Keratinocyte (primary cell): ENCODE data around the gene UBA6. TPM values are rescaled to one million over a fixed set of nuclear protein-coding genes. Genes with fewer than 3 reads are reported as not detected.

Source experiments
- DNase-seq: peaks from one replicate; pipeline ENCODE4 v3.0.0-alpha.2; 2011; ENCODE audit warnings: low read depth, missing footprints, low spot score
- FAIRE-seq: peaks from 2 replicates; lab custom pipeline; 2011; peaks lifted over from hg19 to GRCh38; lab: Jason Lieb, UNC
- H2AFZ ChIP-seq: 2 replicates; pipeline ENCODE4 v1.6.0; 2012; ENCODE audit warnings: low read length, control low read depth, inconsistent platforms; ENCODE audit not compliant: control insufficient read depth
- H3K27ac ChIP-seq: 2 replicates; pipeline ENCODE4 v1.5.1; 2011; ENCODE audit warnings: low read length; ENCODE audit not compliant: control insufficient read depth, insufficient read depth
- H3K27me3 ChIP-seq: 3 replicates; pipeline ENCODE4 v1.6.0; 2011; ENCODE audit warnings: low read length; ENCODE audit not compliant: control insufficient read depth, insufficient read depth; ENCODE audit errors: extremely low read depth
- H3K36me3 ChIP-seq, 2 experiments: 2 replicates in 1 of 2; 3 replicates in 1 of 2; pipeline ENCODE4 v1.5.1; 2011; ENCODE audit warnings: low read length in 2 of 2, mild to moderate bottlenecking in 1 of 2; ENCODE audit not compliant: control insufficient read depth in 2 of 2, insufficient read depth in 2 of 2; ENCODE audit errors: extremely low read depth in 1 of 2
- H3K4me1 ChIP-seq: 3 replicates; pipeline ENCODE4 v1.5.1; 2011; ENCODE audit warnings: low read length; ENCODE audit not compliant: control insufficient read depth, insufficient read depth; ENCODE audit errors: extremely low read depth
- H3K4me2 ChIP-seq: 3 replicates; pipeline ENCODE4 v1.6.0; 2011; ENCODE audit warnings: low read depth, low read length; ENCODE audit not compliant: control insufficient read depth, insufficient read depth; ENCODE audit errors: extremely low read depth
- H3K4me3 ChIP-seq, 3 experiments: fragments of 200-600 bp in 1 of 3; sonication (generic) in 1 of 3; 2 replicates in 2 of 3; 3 replicates in 1 of 3; pipeline ENCODE4 v1.5.1; 2011 to 2016; ENCODE audit warnings: low read length in 3 of 3, mild to moderate bottlenecking in 3 of 3, control low read depth in 2 of 3, inconsistent platforms in 1 of 3, low read depth in 1 of 3, mixed read lengths in 1 of 3, mixed run types in 1 of 3, moderate library complexity in 1 of 3; ENCODE audit not compliant: control insufficient read depth in 2 of 3, insufficient read depth in 2 of 3; ENCODE audit errors: extremely low read depth in 1 of 3
- H3K79me2 ChIP-seq: 2 replicates; pipeline ENCODE4 v1.6.0; 2012; ENCODE audit warnings: low read length; ENCODE audit not compliant: control insufficient read depth, insufficient read depth
- H3K9ac ChIP-seq: 3 replicates; pipeline ENCODE4 v1.6.0; 2011; ENCODE audit warnings: low read length; ENCODE audit not compliant: control insufficient read depth, insufficient read depth; ENCODE audit errors: extremely low read depth
- H3K9me1 ChIP-seq: 3 replicates; pipeline ENCODE4 v1.6.0; 2011; ENCODE audit warnings: low read length; ENCODE audit not compliant: control insufficient read depth, insufficient read depth; ENCODE audit errors: extremely low read depth
- H3K9me3 ChIP-seq: 2 replicates; pipeline ENCODE4 v1.5.1; 2012; ENCODE audit warnings: low read depth, low read length; ENCODE audit not compliant: control insufficient read depth
- H4K20me1 ChIP-seq: 3 replicates; pipeline ENCODE4 v1.6.0; 2011; ENCODE audit warnings: low read length; ENCODE audit not compliant: control insufficient read depth, insufficient read depth; ENCODE audit errors: extremely low read depth
- EZH2 ChIP-seq: IDR thresholded peaks from one replicate; pipeline ENCODE4 v1.6.1; 2012; ENCODE audit warnings: inconsistent platforms, mild to moderate bottlenecking, low read length, moderate library complexity
- dilution Hi-C: fragments of 300-500 bp; cut with MboI; formaldehyde crosslinking; loops from one replicate; pipeline ENCODE4 v1.7.0; 2020; ENCODE audit warnings: low sequenced_read_pairs; ENCODE audit not compliant: extremely low pct_ligation_motif_present
- polyA plus RNA-seq, 5 experiments: library from polyadenylated mRNA; depleted of rRNA in 3 of 5; stranded (reverse) in 3 of 5; stranded (forward) in 1 of 5; unstranded in 1 of 5; fragments of >200 nt; gene quantifications; 1 replicate in 1 of 5; 2 replicates in 3 of 5; 3 replicates in 1 of 5; pipeline versions ENCODE4 v1.2.1 to v1.2.3, GENCODE V29; 2011 to 2012; ENCODE audit warnings: missing spikeins in 2 of 5, low read depth in 1 of 5, low replicate concordance in 1 of 5
- TF ChIP-seq, protein P1 (sequence below), 3 experiments: IDR thresholded peaks in 1 of 3; conservative IDR thresholded peaks in 1 of 3; optimal IDR thresholded peaks in 1 of 3; 2 replicates in 2 of 3; 3 replicates in 1 of 3; pipeline versions ENCODE3 to v1.5.1; 2011; ENCODE audit warnings: low read length in 3 of 3, mild to moderate bottlenecking in 3 of 3, moderate library complexity in 2 of 3, control low read depth in 1 of 3, inconsistent platforms in 1 of 3; ENCODE audit not compliant: insufficient read depth in 2 of 3; ENCODE audit errors: extremely low read depth in 1 of 3

UBA6 gene
- polyA plus RNA-seq, 1 donor (not counting 4 experiments of a cell fraction or from before 2014, with no cell fraction given) = 221 TPM

DNA sequence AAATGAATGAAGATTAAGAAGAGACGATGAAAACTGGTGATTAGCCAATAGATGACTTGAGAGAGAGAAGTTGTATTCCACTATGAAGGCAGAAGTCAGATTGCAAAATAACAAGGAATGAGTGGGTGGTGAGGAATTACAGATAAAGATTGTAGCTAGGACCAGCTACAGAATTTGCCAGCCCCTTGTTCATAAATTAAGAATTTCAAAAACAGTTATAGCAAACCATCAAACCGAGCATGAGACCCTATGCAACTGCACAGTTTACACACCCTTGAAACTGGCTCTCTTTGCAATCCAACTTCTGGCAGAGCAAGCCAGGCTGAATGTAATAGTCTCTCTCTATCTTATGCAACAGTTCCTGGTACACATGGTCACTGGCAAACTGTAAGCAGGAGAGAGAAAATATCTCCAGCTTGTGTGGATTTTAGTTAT is 107.2 kb downstream of the UBA6 start:
- no peaks in the 10 kb centered on the region for H3K9me1 ChIP-seq
- H3K4me1 ChIP-seq = no peaks in the 10 kb centered on the region
- no peaks in the 10 kb centered on the region for H3K79me2 ChIP-seq
- no peaks in the 10 kb centered on the region for H3K36me3 ChIP-seq
- no peak overlapping the region for H3K27ac ChIP-seq
- no peak for FAIRE-seq
- H3K27me3 ChIP-seq = no peaks in the 10 kb centered on the region
- dilution Hi-C loops = no loop called here
- TF ChIP-seq, protein P1, sequence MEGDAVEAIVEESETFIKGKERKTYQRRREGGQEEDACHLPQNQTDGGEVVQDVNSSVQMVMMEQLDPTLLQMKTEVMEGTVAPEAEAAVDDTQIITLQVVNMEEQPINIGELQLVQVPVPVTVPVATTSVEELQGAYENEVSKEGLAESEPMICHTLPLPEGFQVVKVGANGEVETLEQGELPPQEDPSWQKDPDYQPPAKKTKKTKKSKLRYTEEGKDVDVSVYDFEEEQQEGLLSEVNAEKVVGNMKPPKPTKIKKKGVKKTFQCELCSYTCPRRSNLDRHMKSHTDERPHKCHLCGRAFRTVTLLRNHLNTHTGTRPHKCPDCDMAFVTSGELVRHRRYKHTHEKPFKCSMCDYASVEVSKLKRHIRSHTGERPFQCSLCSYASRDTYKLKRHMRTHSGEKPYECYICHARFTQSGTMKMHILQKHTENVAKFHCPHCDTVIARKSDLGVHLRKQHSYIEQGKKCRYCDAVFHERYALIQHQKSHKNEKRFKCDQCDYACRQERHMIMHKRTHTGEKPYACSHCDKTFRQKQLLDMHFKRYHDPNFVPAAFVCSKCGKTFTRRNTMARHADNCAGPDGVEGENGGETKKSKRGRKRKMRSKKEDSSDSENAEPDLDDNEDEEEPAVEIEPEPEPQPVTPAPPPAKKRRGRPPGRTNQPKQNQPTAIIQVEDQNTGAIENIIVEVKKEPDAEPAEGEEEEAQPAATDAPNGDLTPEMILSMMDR (optimal IDR thresholded peaks at IDR 0.05 in 1 of 3, IDR thresholded peaks at IDR 0.05 in 1 of 3, conservative IDR thresholded peaks at IDR 0.05 in 1 of 3; ENCODE audit: extremely low read depth in 1 of 3, insufficient read depth in 2 of 3, low read length in 3 of 3) = no peak
- TF ChIP-seq EZH2 = no peak
- no peak for DNase-seq
- H2AFZ ChIP-seq = no peak overlapping the region
- H3K4me2 ChIP-seq = no peak overlapping the region
- no peaks in the 10 kb centered on the region for H3K9me3 ChIP-seq
- no peak overlapping the region for H3K4me3 ChIP-seq
- H4K20me1 ChIP-seq = no peaks in the 10 kb centered on the region
- no peak overlapping the region for H3K9ac ChIP-seq

- Histone ChIP-seq H3K4me2 (no peak overlapping the region), H3K27ac (no peak overlapping the region)
Measured at GRCh38 chr4:67587156-67587555, 113.8 kb downstream of the UBA6 start.

More at GRCh38 chr4:67587156-67587555, 113.8 kb downstream of the UBA6 start:
- Histone ChIP-seq H4K20me1 (no peaks in the 10 kb centered on the region), H3K9me3 (no peaks in the 10 kb centered on the region), H3K9me1 (no peaks in the 10 kb centered on the region), H3K36me3 (no peaks in the 10 kb centered on the region), H3K4me3 (no peak overlapping the region), H2AFZ (no peak overlapping the region), H3K4me1 (no peaks in the 10 kb centered on the region), H3K9ac (no peak overlapping the region), H3K79me2 (no peaks in the 10 kb centered on the region), H3K27me3 (no peaks in the 10 kb centered on the region)
- DNase-seq = no peak
- no peak for FAIRE-seq
- TF ChIP-seq EZH2 = no peak
- TF ChIP-seq, protein P1 (optimal IDR thresholded peaks at IDR 0.05 in 1 of 3, IDR thresholded peaks at IDR 0.05 in 1 of 3, conservative IDR thresholded peaks at IDR 0.05 in 1 of 3; ENCODE audit: extremely low read depth in 1 of 3, insufficient read depth in 2 of 3, low read length in 3 of 3) = no peak
- dilution Hi-C loops = no loop called here
